HG02763 (cell line): ENCODE measurements around the gene PCDHGA11.
"Not testable (repeated sequence)": the region's sequence is repeated elsewhere in the genome, so short reads cannot be mapped to it uniquely, and the experiment has no call there.

Source experiments
- ATAC-seq: cut with Tn5 transposase; IDR thresholded peaks from one replicate; pipeline ENCODE4 v1.9.1; 2021; ENCODE audit warnings: mild to moderate bottlenecking, moderate library complexity; ENCODE audit not compliant: unreplicated experiment

PCDHGA11 gene

DNA sequence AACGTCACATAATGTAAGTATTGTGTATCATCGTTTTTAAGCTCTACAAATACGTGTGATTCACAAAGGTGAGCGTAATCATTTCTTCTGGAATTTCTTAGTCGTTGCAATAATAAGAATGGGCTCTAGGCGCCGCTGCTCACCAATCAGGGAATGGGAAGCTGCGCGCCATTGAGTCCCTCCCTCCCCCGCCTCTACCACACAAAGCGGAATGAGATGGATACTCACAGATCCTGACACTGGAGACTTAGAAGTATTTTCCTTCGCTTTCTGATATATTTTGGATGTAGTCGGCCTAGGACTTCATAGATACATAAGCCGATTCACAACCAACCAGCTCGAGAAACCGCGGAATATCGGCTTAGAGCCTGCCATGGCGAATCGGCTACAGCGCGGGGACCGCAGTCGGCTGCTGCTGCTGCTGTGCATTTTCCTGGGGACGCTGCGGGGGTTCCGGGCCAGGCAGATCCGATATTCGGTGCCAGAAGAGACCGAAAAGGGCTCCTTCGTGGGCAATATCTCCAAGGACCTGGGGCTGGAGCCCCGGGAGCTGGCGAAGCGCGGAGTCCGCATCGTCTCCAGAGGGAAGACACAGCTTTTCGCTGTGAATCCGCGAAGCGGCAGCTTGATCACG, at the start of gene PCDHGA11:
Gene PCDHGA11 (plus strand): TSS at position 197 of the 634 bp plus-strand sequence. CDS start 177 bp downstream, at position 374.
- ATAC-seq = no peak

DNA sequence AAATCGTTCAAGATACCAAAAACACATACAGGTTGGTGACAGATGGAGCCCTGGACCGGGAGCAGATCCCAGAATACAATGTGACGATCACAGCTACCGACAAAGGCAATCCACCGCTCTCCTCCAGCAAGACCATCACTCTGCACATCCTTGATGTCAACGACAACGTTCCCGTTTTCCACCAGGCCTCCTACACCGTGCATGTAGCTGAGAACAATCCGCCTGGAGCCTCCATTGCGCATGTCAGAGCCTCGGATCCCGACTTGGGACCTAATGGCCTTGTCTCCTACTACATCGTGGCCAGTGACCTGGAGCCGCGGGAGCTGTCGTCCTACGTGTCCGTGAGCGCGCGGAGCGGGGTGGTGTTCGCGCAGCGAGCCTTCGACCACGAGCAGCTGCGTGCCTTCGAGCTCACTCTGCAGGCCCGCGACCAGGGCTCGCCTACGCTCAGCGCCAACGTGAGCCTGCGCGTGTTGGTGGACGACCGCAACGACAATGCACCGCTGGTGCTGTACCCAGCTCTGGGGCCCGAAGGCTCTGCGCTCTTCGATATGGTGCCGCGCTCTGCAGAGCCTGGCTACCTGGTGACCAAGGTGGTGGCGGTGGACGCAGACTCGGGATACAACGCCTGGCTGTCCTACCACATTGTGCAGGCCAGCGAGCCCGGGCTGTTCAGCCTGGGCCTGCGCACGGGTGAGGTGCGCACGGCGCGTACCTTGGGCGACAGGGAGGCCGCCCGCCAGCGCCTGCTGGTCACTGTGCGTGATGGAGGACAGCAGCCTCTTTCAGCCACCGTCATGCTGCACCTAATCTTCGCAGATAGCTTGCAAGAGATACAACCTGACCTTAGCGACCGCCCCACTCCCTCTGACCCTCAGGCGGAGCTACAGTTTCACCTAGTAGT, 49.0 kb upstream of the PCDHGA11 start:
- ATAC-seq = no peak

GRCh38 chr5:141373673-141374317, 47.1 kb upstream of the PCDHGA11 start, which contains the start of gene PCDHGA6:
Gene PCDHGA6, plus strand, starts transcription at chr5:141373891. Its CDS starts 193 bp downstream, at chr5:141374084.
- ATAC-seq = no peak

GRCh38 chr5:141374627-141375026, 46.2 kb upstream of the PCDHGA11 start:
- ATAC-seq = no peak

DNA sequence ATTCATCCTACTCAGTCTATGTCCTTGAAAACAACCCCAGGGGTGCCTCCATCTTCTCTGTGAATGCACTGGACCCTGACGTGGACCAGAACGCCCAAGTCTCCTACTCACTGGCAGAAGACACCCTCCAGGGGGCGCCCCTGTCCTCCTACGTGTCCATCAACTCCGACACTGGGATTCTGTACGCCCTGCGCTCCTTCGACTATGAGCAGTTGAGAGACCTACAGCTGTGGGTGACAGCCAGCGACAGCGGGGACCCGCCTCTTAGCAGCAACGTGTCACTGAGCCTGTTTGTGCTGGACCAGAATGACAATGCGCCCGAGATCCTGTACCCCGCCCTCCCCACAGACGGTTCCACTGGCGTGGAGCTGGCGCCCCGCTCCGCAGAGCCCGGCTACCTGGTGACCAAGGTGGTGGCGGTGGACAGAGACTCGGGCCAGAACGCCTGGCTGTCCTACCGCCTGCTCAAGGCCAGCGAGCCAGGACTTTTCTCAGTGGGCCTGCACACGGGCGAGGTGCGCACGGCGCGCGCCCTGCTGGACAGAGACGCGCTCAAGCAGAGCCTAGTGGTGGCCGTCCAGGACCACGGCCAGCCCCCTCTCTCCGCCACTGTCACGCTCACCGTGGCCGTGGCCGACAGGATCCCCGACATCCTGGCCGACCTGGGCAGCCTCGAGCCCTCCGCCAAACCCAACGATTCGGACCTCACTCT, 45.3 kb upstream of the PCDHGA11 start:
- not testable (repeated sequence) for ATAC-seq

DNA sequence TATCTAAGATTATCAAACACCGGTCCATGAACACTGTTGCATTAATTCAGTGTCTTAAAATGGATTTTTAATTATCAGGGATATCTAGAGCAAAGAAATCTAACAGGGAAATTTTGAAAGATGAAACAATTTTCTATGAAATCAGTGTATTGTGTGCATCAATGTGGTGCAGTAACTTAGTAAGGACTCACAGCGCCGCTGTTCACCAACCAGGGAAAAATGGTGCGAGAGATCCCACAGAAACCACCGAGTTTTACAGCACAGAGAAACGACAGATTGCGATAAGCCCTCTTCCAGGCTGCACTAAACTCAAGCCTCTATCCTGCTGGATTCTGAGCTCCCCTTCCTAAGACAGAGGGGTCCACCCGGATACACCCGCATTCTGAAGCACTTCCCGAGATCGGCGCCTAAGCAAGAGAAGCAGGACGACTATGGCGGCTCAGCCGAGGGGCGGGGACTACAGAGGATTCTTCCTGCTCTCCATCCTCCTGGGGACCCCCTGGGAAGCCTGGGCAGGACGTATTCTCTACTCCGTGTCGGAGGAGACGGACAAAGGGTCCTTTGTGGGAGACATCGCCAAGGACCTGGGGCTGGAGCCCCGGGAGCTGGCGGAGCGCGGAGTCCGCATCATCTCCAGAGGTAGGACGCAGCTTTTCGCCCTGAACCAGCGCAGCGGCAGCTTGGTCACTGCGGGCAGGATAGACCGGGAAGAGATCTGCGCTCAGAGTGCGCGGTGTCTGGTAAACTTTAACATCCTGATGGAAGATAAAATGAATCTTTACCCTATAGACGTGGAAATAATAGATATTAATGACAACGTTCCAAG, 38.2 kb upstream of the PCDHGA11 start, which contains the start of gene PCDHGA7:
Gene PCDHGA7 (plus strand): TSS at position 274 of the 826 bp plus-strand sequence. CDS start 158 bp downstream, at position 432.
- no peak for ATAC-seq

GRCh38 chr5:141383345-141383744, 37.5 kb upstream of the PCDHGA11 start:
- no peak for ATAC-seq

- no peak for ATAC-seq
Measured at GRCh38 chr5:141384471-141385267, 36.2 kb upstream of the PCDHGA11 start.

GRCh38 chr5:141387557-141388311, 33.1 kb upstream of the PCDHGA11 start, which contains the start of gene PCDHGB4:
Gene PCDHGB4, plus strand, starts transcription at chr5:141387698. Its CDS starts 187 bp downstream, at chr5:141387885.
- peak; percentile 92 for ATAC-seq

DNA sequence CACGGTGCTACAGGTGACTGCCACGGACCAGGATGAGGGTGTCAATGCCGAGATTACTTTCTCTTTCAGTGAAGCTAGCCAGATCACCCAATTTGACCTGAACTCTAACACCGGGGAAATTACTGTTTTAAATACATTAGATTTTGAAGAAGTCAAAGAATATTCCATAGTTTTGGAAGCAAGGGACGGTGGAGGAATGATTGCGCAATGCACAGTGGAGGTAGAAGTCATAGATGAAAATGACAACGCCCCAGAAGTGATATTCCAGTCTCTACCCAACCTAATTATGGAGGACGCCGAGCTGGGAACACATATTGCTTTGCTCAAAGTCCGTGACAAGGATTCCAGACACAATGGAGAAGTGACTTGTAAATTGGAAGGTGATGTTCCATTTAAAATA, 32.2 kb upstream of the PCDHGA11 start:
- no peak for ATAC-seq

DNA sequence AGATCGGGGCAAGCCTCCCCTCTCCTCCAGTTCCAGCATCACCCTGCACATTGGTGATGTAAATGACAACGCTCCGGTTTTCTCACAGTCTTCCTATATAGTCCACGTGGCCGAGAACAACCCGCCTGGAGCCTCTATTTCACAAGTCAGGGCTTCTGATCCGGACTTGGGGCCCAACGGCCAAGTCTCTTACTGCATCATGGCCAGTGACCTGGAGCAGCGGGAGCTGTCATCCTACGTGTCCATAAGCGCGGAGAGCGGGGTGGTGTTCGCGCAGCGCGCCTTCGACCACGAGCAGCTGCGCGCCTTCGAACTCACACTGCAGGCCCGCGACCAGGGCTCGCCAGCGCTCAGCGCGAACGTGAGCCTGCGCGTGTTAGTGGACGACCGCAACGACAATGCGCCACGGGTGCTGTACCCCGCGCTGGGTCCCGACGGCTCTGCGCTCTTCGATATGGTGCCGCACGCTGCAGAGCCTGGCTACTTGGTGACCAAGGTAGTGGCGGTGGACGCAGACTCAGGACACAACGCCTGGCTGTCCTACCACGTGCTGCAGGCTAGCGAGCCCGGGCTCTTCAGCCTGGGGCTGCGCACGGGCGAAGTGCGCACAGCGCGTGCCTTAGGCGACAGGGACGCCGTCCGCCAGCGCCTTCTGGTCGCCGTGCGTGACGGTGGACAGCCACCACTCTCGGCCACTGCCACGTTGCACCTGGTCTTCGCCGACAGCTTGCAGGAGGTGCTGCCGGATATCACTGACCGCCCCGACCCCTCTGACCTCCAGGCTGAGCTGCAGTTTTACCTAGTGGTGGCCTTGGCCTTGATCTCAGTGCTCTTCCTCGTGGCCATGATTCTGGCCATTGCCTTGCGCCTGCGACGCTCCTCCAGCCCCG, 31.5 kb upstream of the PCDHGA11 start:
- ATAC-seq = no peak

- ATAC-seq = no peak
Measured at GRCh38 chr5:141392429-141393198, 28.2 kb upstream of the PCDHGA11 start, which contains the start of gene PCDHGA8. Gene PCDHGA8, plus strand, starts transcription at chr5:141392633. Its CDS starts 181 bp downstream, at chr5:141392814.

DNA sequence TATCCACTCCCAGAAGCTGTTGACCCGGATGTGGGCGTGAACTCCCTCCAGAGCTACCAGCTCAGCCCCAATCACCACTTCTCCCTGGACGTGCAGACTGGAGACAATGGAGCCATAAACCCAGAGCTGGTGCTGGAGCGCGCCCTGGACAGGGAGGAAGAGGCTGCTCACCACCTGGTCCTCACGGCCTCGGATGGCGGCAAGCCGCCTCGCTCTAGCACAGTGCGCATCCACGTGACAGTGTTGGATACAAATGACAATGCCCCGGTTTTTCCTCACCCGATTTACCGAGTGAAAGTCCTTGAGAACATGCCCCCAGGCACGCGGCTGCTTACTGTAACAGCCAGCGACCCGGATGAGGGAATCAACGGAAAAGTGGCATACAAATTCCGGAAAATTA, 27.6 kb upstream of the PCDHGA11 start:
- no peak for ATAC-seq

- ATAC-seq = not testable (repeated sequence)
Measured at GRCh38 chr5:141394401-141395187, 26.3 kb upstream of the PCDHGA11 start.

DNA sequence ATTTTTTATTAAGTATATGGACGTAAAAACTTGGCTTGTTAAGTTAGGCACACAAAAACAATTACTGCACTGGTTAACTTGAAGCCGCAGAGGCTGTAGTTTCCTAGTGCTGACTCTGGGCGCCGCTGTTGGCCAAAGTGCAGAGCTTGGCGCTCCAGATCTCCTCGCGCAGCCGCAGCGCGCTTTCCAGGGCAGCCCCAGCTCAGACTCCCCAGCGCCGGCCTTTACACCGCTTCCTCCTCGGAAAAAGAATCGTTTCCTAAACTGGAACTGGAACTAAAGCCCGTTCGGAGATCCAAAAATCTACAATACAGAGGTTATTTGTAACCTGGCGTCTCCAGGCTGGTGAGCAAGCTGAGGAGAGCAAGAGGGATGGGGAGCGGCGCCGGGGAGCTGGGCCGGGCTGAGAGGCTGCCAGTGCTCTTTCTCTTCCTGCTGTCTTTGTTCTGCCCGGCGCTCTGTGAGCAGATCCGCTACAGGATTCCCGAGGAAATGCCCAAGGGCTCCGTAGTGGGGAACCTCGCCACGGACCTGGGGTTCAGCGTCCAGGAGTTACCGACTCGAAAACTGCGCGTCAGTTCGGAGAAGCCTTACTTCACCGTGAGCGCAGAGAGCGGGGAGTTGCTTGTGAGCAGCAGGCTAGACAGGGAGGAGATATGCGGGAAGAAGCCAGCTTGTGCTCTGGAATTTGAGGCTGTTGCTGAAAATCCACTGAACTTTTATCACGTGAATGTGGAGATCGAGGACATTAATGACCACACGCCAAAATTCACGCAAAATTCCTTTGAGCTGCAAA, 22.9 kb upstream of the PCDHGA11 start, which contains the start of gene PCDHGB5:
Gene PCDHGB5 (plus strand): TSS at position 192 of the 796 bp plus-strand sequence. CDS start 181 bp downstream, at position 373.
- ATAC-seq = peak; percentile 98
